NCI-H2107 treated with DMSO at 0.1 percent for 48 hours (cell line): ENCODE data around the gene NKG7.

ENCODE experiments used
- DNase-seq: peaks from one replicate; lab custom pipeline; 2025; ENCODE audit not compliant: unreplicated experiment; lab: John Stamatoyannopoulos, UW

Gene NKG7

GRCh38 chr19:51338563-51339312, 33.7 kb downstream of the NKG7 start:
- peak; percentile 35 for DNase-seq

GRCh38 chr19:51337861-51338562, 34.4 kb downstream of the NKG7 start:
- DNase-seq, result no peak

- no peak for DNase-seq
Measured at GRCh38 chr19:51337141-51337860, 35.2 kb downstream of the NKG7 start.

GRCh38 chr19:51333836-51334460, 38.5 kb downstream of the NKG7 start:
- DNase-seq, result no peak

- DNase-seq, result no peak
Measured at GRCh38 chr19:51331716-51332115, 40.7 kb downstream of the NKG7 start.

- DNase-seq, result no peak
Measured at GRCh38 chr19:51331193-51331592, 41.3 kb downstream of the NKG7 start.

- no peak for DNase-seq
Measured at GRCh38 chr19:51330366-51330765, 42.1 kb downstream of the NKG7 start.

- DNase-seq, result no peak
Measured at GRCh38 chr19:51329411-51329810, 43.0 kb downstream of the NKG7 start.

- no peak for DNase-seq
Measured at GRCh38 chr19:51327066-51328001, 45.1 kb downstream of the NKG7 start.

GRCh38 chr19:51326216-51327065, 46.0 kb downstream of the NKG7 start:
- no peak for DNase-seq

GRCh38 chr19:51325161-51325976, 47.1 kb downstream of the NKG7 start:
- DNase-seq, result no peak

- DNase-seq, result no peak
Measured at GRCh38 chr19:51324167-51324481, 48.3 kb downstream of the NKG7 start.

- DNase-seq, result no peak
Measured at GRCh38 chr19:51323481-51324166, 48.8 kb downstream of the NKG7 start.

GRCh38 chr19:51321799-51322198, 50.7 kb downstream of the NKG7 start:
- no peak for DNase-seq
